HG03025 (cell line): ENCODE data around the gene POLR2F.
"Not testable (repeated sequence)": the region's sequence is repeated elsewhere in the genome, so short reads cannot be mapped to it uniquely, and the experiment has no call there.

ENCODE experiments used
- ATAC-seq: cut with Tn5 transposase; IDR thresholded peaks from one replicate; pipeline ENCODE4 v1.9.1; 2021; ENCODE audit warnings: mild to moderate bottlenecking, moderate library complexity; ENCODE audit not compliant: unreplicated experiment, low FRiP score

POLR2F gene

GRCh38 chr22:37924386-37925065 is 29.0 kb upstream of the POLR2F start:
- no peak for ATAC-seq

- ATAC-seq, result no peak
Observed at GRCh38 chr22:37925330-37925729, 28.2 kb upstream of the POLR2F start.

GRCh38 chr22:37925767-37926166 is 27.7 kb upstream of the POLR2F start:
- no peak for ATAC-seq

GRCh38 chr22:37926358-37926757 is 27.1 kb upstream of the POLR2F start:
- no peak for ATAC-seq

- ATAC-seq, result no peak
Observed at GRCh38 chr22:37926771-37927636, 26.5 kb upstream of the POLR2F start.

GRCh38 chr22:37927637-37927936 is 25.9 kb upstream of the POLR2F start:
- no peak for ATAC-seq

GRCh38 chr22:37929390-37929789 is 24.1 kb upstream of the POLR2F start:
- no peak for ATAC-seq

GRCh38 chr22:37930270-37930951 is 23.1 kb upstream of the POLR2F start:
- ATAC-seq, result no peak

- no peak for ATAC-seq
Observed at GRCh38 chr22:37930952-37931440, 22.5 kb upstream of the POLR2F start.

- no peak for ATAC-seq
Observed at GRCh38 chr22:37931893-37932389, 21.6 kb upstream of the POLR2F start.

GRCh38 chr22:37932401-37932800 is 21.1 kb upstream of the POLR2F start:
- ATAC-seq, result no peak

- ATAC-seq, result no peak
Observed at GRCh38 chr22:37932821-37933578, 20.5 kb upstream of the POLR2F start.

- no peak for ATAC-seq
Observed at GRCh38 chr22:37933711-37934376, 19.7 kb upstream of the POLR2F start.

- ATAC-seq, result no peak
Observed at GRCh38 chr22:37940698-37941376, 12.7 kb upstream of the POLR2F start.

GRCh38 chr22:37942133-37942532 is 11.4 kb upstream of the POLR2F start:
- no peak for ATAC-seq

- ATAC-seq, result no peak
Observed at GRCh38 chr22:37943136-37943824, 10.2 kb upstream of the POLR2F start.

- no peak for ATAC-seq
Observed at GRCh38 chr22:37943825-37944198, 9.7 kb upstream of the POLR2F start.

- ATAC-seq, result not testable (repeated sequence)
Observed at GRCh38 chr22:37944423-37944822, 9.1 kb upstream of the POLR2F start.
